WTC11 (cell line): ENCODE measurements around the gene MEX3C. TPM values are rescaled to one million over a fixed set of nuclear protein-coding genes. Genes with fewer than 3 reads are reported as not detected.

ENCODE experiments used
- ATAC-seq: fragments of 200-7000 bp; cut with Tn5 transposase; 2 replicates; pipeline ENCODE4 v1.10.0; 2021; ENCODE audit warnings: mild to moderate bottlenecking, moderate library complexity
- CTCF ChIA-PET: fragments of 300-600 bp; sonication (Branson Sonifier 250); formaldehyde crosslinking; loops from one replicate; lab custom pipeline; 2021; ENCODE audit warnings: antibody characterized with exemption; lab: Charles Lee
- POLR2A ChIA-PET: fragments of 350-600 bp; sonication (Branson Sonifier 250); formaldehyde crosslinking; loops from one replicate; lab custom pipeline; 2021; ENCODE audit warnings: antibody characterized with exemption; lab: Charles Lee
- DNase-seq: peaks from one replicate; pipeline ENCODE4 v3.0.0; 2021; ENCODE audit warnings: low spot score
- H3K27ac Mint-ChIP-seq: 2 replicates; pipeline ENCODE4 v1.8.0; 2021; ENCODE audit warnings: mixed read lengths
- H3K27me3 Mint-ChIP-seq: 2 replicates; pipeline ENCODE4 v1.8.0; 2021; ENCODE audit warnings: low read depth, mild to moderate bottlenecking, moderate library complexity, mixed read lengths
- H3K36me3 Mint-ChIP-seq: 2 replicates; pipeline ENCODE4 v1.8.0; 2021; ENCODE audit warnings: mixed read lengths
- H3K4me1 Mint-ChIP-seq: 2 replicates; pipeline ENCODE4 v1.8.0; 2022; ENCODE audit warnings: mixed read lengths
- H3K4me3 Mint-ChIP-seq: 2 replicates; pipeline ENCODE4 v1.8.0; 2021; ENCODE audit warnings: mild to moderate bottlenecking, moderate library complexity, mixed read lengths
- H3K9me3 Mint-ChIP-seq: 2 replicates; pipeline ENCODE4 v1.8.0; 2021; ENCODE audit warnings: mixed read lengths
- GTF2I ChIP-seq: fragments of 250-450 bp; sonication (Bioruptor Pico); conservative IDR thresholded peaks from 2 replicates; pipeline ENCODE4 v1.4.0; 2021; ENCODE audit warnings: mild to moderate bottlenecking
- MYBL2 ChIP-seq: sonication (generic); formaldehyde crosslinking; IDR thresholded peaks from 2 replicates; pipeline ENCODE4 v1.8.1; 2023; ENCODE audit warnings: mild to moderate bottlenecking, moderate library complexity, missing genetic modification reagents
- NFE2L1 ChIP-seq: sonication (generic); formaldehyde crosslinking; IDR thresholded peaks from 2 replicates; pipeline ENCODE4 v1.8.1; 2023; ENCODE audit warnings: missing genetic modification reagents
- NR3C1 ChIP-seq: sonication (generic); formaldehyde crosslinking; conservative IDR thresholded peaks from 2 replicates; pipeline ENCODE4 v1.8.1; 2023; ENCODE audit warnings: low read depth, mild to moderate bottlenecking, missing genetic modification reagents
- PRRX2 ChIP-seq: fragments of 250-450 bp; sonication (Bioruptor Pico); IDR thresholded peaks from 2 replicates; pipeline ENCODE4 v1.8.0; 2021; ENCODE audit warnings: mild to moderate bottlenecking
- SP1 ChIP-seq: sonication (generic); formaldehyde crosslinking; conservative IDR thresholded peaks from 2 replicates; pipeline ENCODE4 v1.8.1; 2022; ENCODE audit warnings: missing genetic modification reagents
- ZBTB21 ChIP-seq: sonication (generic); formaldehyde crosslinking; IDR thresholded peaks from 2 replicates; pipeline ENCODE4 v1.8.1; 2023; ENCODE audit warnings: mild to moderate bottlenecking, missing genetic modification reagents, borderline replicate concordance
- total RNA-seq: library from RNA; stranded (reverse); gene quantifications from 3 replicates; pipeline ENCODE4 v1.2.3, GENCODE V29; 2021
- TF ChIP-seq, protein P1 (sequence below): sonication (generic); formaldehyde crosslinking; IDR thresholded peaks from 2 replicates; pipeline ENCODE4 v1.8.1; 2022; ENCODE audit warnings: low read depth, missing genetic modification reagents, borderline replicate concordance
- TF ChIP-seq, protein P2 (sequence below): fragments of 250-450 bp; sonication (Bioruptor Pico); IDR thresholded peaks from 2 replicates; pipeline ENCODE4 v2.1.2; 2022; ENCODE audit warnings: mild to moderate bottlenecking, moderate library complexity
- TF ChIP-seq, protein P3 (sequence below): sonication (generic); formaldehyde crosslinking; IDR thresholded peaks from 2 replicates; pipeline ENCODE4 v1.8.0; 2022; ENCODE audit warnings: mild to moderate bottlenecking, missing genetic modification reagents
- TF ChIP-seq, protein P4 (sequence below): fragments of 250-450 bp; sonication (Bioruptor Pico); conservative IDR thresholded peaks from 2 replicates; pipeline ENCODE4 v1.9.0; 2021; ENCODE audit warnings: mild to moderate bottlenecking
- TF ChIP-seq, protein P5 (sequence below): fragments of 250-450 bp; sonication (Bioruptor Pico); IDR thresholded peaks from 2 replicates; pipeline ENCODE4 v1.9.0; 2021; ENCODE audit warnings: moderate library complexity, mild to moderate bottlenecking, inconsistent platforms, borderline replicate concordance
- TF ChIP-seq, protein P6 (sequence below): sonication (generic); formaldehyde crosslinking; conservative IDR thresholded peaks from 2 replicates; pipeline ENCODE4 v1.8.1; 2022; ENCODE audit warnings: mild to moderate bottlenecking, missing genetic modification reagents
- TF ChIP-seq, protein P7 (sequence below): fragments of 250-450 bp; sonication (Bioruptor Pico); IDR thresholded peaks from 2 replicates; pipeline ENCODE4 v1.8.0; 2021; ENCODE audit warnings: mild to moderate bottlenecking

Gene MEX3C
- total RNA-seq, 1 experiment from 2014 or later: 79.4 TPM

DNA sequence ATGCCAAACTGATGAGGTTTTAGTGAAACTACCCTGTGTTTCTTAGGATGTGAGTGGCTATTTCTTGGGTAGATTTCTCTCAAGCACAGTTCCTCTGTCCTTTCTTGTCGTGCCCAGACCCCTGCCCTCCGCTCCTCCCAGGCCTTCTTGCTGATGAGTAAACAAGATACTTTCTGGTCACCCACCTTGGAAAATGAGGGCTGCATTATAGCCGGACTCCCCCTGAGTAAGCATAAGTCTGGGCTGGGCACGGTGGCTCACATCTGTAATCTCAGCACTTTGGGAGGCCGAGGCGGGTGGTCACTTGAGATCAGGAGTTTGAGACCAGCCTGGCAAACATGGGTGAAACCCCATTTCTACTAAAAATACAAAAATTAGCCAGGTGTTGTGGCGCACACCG is 58.5 kb downstream of the MEX3C start:
- Mint-ChIP-seq H3K27me3 (no peaks in the 10 kb centered on the region), H3K4me1 (peaks cover 4% of the 10 kb centered on the region), H3K27ac (0 out of 2 replicates have a peak overlapping the region, but pooled peaks have one; percentile 11)
- POLR2A ChIA-PET: no interaction called here
- no peak for DNase-seq
- no peak for ATAC-seq
- TF ChIP-seq, protein P1, sequence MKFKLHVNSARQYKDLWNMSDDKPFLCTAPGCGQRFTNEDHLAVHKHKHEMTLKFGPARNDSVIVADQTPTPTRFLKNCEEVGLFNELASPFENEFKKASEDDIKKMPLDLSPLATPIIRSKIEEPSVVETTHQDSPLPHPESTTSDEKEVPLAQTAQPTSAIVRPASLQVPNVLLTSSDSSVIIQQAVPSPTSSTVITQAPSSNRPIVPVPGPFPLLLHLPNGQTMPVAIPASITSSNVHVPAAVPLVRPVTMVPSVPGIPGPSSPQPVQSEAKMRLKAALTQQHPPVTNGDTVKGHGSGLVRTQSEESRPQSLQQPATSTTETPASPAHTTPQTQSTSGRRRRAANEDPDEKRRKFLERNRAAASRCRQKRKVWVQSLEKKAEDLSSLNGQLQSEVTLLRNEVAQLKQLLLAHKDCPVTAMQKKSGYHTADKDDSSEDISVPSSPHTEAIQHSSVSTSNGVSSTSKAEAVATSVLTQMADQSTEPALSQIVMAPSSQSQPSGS (CRISPR knock-in tag): no peak
- TF ChIP-seq, protein P2, sequence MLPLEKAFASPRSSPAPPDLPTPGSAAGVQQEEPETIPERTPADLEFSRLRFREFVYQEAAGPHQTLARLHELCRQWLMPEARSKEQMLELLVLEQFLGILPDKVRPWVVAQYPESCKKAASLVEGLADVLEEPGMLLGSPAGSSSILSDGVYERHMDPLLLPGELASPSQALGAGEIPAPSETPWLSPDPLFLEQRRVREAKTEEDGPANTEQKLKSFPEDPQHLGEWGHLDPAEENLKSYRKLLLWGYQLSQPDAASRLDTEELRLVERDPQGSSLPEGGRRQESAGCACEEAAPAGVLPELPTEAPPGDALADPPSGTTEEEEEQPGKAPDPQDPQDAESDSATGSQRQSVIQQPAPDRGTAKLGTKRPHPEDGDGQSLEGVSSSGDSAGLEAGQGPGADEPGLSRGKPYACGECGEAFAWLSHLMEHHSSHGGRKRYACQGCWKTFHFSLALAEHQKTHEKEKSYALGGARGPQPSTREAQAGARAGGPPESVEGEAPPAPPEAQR (CRISPR knock-in tag): no peak
- TF ChIP-seq, protein P3, sequence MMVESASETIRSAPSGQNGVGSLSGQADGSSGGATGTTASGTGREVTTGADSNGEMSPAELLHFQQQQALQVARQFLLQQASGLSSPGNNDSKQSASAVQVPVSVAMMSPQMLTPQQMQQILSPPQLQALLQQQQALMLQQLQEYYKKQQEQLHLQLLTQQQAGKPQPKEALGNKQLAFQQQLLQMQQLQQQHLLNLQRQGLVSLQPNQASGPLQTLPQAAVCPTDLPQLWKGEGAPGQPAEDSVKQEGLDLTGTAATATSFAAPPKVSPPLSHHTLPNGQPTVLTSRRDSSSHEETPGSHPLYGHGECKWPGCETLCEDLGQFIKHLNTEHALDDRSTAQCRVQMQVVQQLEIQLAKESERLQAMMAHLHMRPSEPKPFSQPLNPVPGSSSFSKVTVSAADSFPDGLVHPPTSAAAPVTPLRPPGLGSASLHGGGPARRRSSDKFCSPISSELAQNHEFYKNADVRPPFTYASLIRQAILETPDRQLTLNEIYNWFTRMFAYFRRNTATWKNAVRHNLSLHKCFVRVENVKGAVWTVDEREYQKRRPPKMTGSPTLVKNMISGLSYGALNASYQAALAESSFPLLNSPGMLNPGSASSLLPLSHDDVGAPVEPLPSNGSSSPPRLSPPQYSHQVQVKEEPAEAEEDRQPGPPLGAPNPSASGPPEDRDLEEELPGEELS (CRISPR knock-in tag): no peak
- TF ChIP-seq GTF2I (CRISPR knock-in tag): no peak
- TF ChIP-seq, all 79 proteins: peak for 0
- H3K9me3 Mint-ChIP-seq: peaks cover 4% of the 10 kb centered on the region; the same call in 1 of the 2 replicates
- no peaks in the 10 kb centered on the region for H3K36me3 Mint-ChIP-seq
- CTCF ChIA-PET: no interaction called here
- no peak overlapping the region for H3K4me3 Mint-ChIP-seq

DNA sequence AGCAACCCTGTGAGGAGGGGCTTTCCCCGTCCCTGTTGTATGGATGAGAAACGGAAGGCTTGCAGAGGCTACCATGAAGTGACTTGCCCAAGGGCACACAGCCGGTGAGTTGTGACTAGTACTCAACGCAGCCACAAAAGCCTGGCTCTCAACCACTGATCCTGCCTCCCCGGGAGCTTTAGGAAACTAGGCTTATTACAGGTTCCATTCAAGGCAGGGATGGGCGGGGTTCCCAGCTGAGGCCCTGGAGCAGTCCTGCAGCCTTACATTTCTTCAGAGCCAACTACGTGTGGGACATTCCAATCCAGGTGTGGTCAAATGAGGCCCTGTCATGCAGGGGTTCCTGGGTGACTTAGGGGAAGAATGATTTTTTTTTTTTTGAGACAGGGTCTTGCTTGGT is 59.6 kb downstream of the MEX3C start:
- ATAC-seq (no peak; the same call in 1 of the 2 replicates), DNase-seq (no peak)
- Mint-ChIP-seq H3K9me3 (peaks cover 4% of the 10 kb centered on the region; the same call in 1 of the 2 replicates), H3K4me1 (peaks cover 4% of the 10 kb centered on the region), H3K27ac (no peak overlapping the region), H3K27me3 (no peaks in the 10 kb centered on the region), H3K36me3 (no peaks in the 10 kb centered on the region), H3K4me3 (no peak overlapping the region)
- POLR2A ChIA-PET: no interaction called here
- CTCF ChIA-PET: interaction anchor here (0.7 kb wide), 1 partner anchor 28 kb away, joined by 3 read pairs; no protein-coding TSS in a partner anchor
- TF ChIP-seq ZBTB21 (CRISPR knock-in tag) (no peak), MYBL2 (CRISPR knock-in tag) (no peak), NFE2L1 (CRISPR knock-in tag) (no peak), PRRX2 (CRISPR knock-in tag) (no peak), SP1 (CRISPR knock-in tag) (no peak), NR3C1 (CRISPR knock-in tag) (no peak)
- TF ChIP-seq, protein P4, sequence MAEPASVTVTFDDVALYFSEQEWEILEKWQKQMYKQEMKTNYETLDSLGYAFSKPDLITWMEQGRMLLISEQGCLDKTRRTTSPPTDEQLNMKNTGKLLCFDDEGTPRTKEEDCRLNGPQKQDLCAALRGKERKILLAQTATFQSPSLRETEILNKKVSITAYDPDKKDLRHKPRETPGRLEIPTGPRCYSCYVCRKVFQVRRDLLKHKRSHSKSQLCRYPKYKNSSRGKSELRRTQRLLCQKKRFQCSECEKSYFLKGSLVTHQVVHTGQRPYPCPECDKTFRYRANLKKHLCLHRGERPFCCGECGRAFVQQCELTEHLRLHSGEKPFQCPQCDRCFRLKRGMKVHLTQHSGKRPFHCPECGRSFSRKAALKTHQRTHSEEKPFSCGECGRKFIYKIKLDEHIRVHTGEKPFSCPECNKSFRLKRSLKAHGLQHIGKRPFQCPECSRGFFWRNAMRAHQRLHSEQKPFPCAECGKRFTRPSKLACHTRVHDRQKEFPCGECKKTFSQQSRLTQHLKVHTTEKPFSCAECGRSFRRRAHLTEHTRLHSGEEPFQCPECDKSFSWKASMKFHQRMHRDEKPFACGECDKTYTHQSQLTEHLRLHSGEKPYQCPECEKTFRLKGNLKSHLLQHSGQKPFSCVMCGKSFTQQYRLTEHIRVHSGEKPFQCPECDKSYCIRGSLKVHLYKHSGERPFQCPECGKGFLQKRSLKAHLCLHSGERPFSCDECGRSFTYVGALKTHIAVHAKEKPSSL (CRISPR knock-in tag): no peak
- TF ChIP-seq, protein P5, sequence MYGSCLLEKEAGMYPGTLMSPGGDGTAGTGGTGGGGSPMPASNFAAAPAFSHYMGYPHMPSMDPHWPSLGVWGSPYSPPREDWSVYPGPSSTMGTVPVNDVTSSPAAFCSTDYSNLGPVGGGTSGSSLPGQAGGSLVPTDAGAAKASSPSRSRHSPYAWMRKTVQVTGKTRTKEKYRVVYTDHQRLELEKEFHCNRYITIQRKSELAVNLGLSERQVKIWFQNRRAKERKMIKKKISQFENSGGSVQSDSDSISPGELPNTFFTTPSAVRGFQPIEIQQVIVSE: no peak
- TF ChIP-seq, protein P6, sequence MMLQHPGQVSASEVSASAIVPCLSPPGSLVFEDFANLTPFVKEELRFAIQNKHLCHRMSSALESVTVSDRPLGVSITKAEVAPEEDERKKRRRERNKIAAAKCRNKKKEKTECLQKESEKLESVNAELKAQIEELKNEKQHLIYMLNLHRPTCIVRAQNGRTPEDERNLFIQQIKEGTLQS: no peak
- TF ChIP-seq, protein P7, sequence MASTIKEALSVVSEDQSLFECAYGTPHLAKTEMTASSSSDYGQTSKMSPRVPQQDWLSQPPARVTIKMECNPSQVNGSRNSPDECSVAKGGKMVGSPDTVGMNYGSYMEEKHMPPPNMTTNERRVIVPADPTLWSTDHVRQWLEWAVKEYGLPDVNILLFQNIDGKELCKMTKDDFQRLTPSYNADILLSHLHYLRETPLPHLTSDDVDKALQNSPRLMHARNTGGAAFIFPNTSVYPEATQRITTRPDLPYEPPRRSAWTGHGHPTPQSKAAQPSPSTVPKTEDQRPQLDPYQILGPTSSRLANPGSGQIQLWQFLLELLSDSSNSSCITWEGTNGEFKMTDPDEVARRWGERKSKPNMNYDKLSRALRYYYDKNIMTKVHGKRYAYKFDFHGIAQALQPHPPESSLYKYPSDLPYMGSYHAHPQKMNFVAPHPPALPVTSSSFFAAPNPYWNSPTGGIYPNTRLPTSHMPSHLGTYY: no peak
